Loucy (cell line): Measurements from ENCODE around the gene KLF17.

Source experiments
- H2AFZ ChIP-seq: fragments of 200-600 bp; sonication (generic); 2 replicates; pipeline ENCODE4 v1.6.0; 2016; ENCODE audit warnings: antibody characterized with exemption, mild to moderate bottlenecking, low read length, moderate library complexity
- H3F3A ChIP-seq: fragments of 200-600 bp; 2 replicates; pipeline ENCODE4 v1.6.0; 2016; ENCODE audit warnings: antibody characterized with exemption, low read depth, mild to moderate bottlenecking
- H3K27me3 ChIP-seq: fragments of 200-600 bp; sonication (generic); 2 replicates; pipeline ENCODE4 v1.6.1; 2014; ENCODE audit warnings: low read length, mild to moderate bottlenecking; ENCODE audit not compliant: insufficient read depth, poor library complexity, severe bottlenecking
- H3K36me3 ChIP-seq: fragments of 200-600 bp; sonication (generic); 2 replicates; pipeline ENCODE4 v1.6.1; 2016; ENCODE audit warnings: low read length; ENCODE audit not compliant: insufficient read depth
- H3K4me1 ChIP-seq: fragments of 200-600 bp; sonication (generic); 2 replicates; pipeline ENCODE4 v1.5.1; 2014; ENCODE audit warnings: low read length, mild to moderate bottlenecking; ENCODE audit not compliant: insufficient read depth, poor library complexity, severe bottlenecking
- H3K4me2 ChIP-seq: fragments of 200-600 bp; sonication (generic); 2 replicates; pipeline ENCODE4 v1.6.0; 2014; ENCODE audit warnings: antibody characterized with exemption, low read length, low read depth, mild to moderate bottlenecking; ENCODE audit not compliant: poor library complexity, severe bottlenecking
- H3K4me3 ChIP-seq: fragments of 200-600 bp; sonication (generic); 2 replicates; pipeline ENCODE4 v1.5.1; 2014; ENCODE audit warnings: low read length, mild to moderate bottlenecking, mixed read lengths; ENCODE audit not compliant: poor library complexity, severe bottlenecking
- H3K79me2 ChIP-seq: fragments of 200-600 bp; sonication (generic); 2 replicates; pipeline ENCODE4 v1.6.1; 2014; ENCODE audit warnings: low read length; ENCODE audit not compliant: insufficient read depth
- H3K9ac ChIP-seq: fragments of 200-600 bp; sonication (generic); 2 replicates; pipeline ENCODE4 v1.6.0; 2014; ENCODE audit warnings: mild to moderate bottlenecking, low read depth, low read length, moderate library complexity; ENCODE audit not compliant: poor library complexity, severe bottlenecking
- H3K9me2 ChIP-seq: fragments of 200-600 bp; sonication (generic); replicated peaks from 2 replicates; pipeline ENCODE4 v1.6.1; 2016; ENCODE audit warnings: low read depth, low read length, mixed read lengths
- H3K9me3 ChIP-seq: fragments of 200-600 bp; sonication (generic); 2 replicates; pipeline ENCODE4 v1.6.1; 2014; ENCODE audit warnings: mild to moderate bottlenecking, antibody characterized with exemption, low read length, low read depth; ENCODE audit not compliant: insufficient read depth
- H4K20me1 ChIP-seq: fragments of 200-600 bp; sonication (generic); 2 replicates; pipeline ENCODE4 v1.6.0; 2014; ENCODE audit warnings: antibody characterized with exemption, low read length, mild to moderate bottlenecking; ENCODE audit not compliant: insufficient read depth, poor library complexity, severe bottlenecking
- CTCF ChIP-seq: fragments of 200-600 bp; sonication (generic); conservative IDR thresholded peaks from 2 replicates; pipeline ENCODE4 v1.5.1; 2014; ENCODE audit warnings: mild to moderate bottlenecking, antibody characterized with exemption, low read length
- EZH2phosphoT487 ChIP-seq: fragments of 200-600 bp; IDR thresholded peaks from 2 replicates; pipeline ENCODE4 v1.6.1; 2018; ENCODE audit warnings: antibody characterized with exemption, mild to moderate bottlenecking, moderate library complexity, borderline replicate concordance

The KLF17 gene

GRCh38 chr1:44147582-44147981 is 29.0 kb downstream of the KLF17 start:
- no peaks in the 10 kb centered on the region for H3F3A ChIP-seq
- no peak for TF ChIP-seq EZH2phosphoT487
- TF ChIP-seq CTCF, result no peak
- H4K20me1 ChIP-seq, result no peaks in the 10 kb centered on the region
- H3K9me3 ChIP-seq, result peaks cover 10% of the 10 kb centered on the region; the same call in 1 of the 2 replicates
- H3K4me2 ChIP-seq, result no peak overlapping the region
- peaks cover 8% of the 10 kb centered on the region for H3K27me3 ChIP-seq
- no peak overlapping the region for H3K4me3 ChIP-seq
- H3K36me3 ChIP-seq, result no peaks in the 10 kb centered on the region
- H3K4me1 ChIP-seq, result no peaks in the 10 kb centered on the region
- no peaks in the 10 kb centered on the region for H3K9me2 ChIP-seq
- no peaks in the 10 kb centered on the region for H3K79me2 ChIP-seq
- H3K9ac ChIP-seq, result no peak overlapping the region
- H2AFZ ChIP-seq, result no peak overlapping the region

- Histone ChIP-seq H3K9ac (no peak overlapping the region), H3K27me3 (peaks cover 8% of the 10 kb centered on the region), H4K20me1 (no peaks in the 10 kb centered on the region), H2AFZ (0 out of 2 replicates have a peak overlapping the region, but pooled peaks have one; percentile 44), H3K9me3 (no peaks in the 10 kb centered on the region), H3K4me2 (no peak overlapping the region), H3K36me3 (no peaks in the 10 kb centered on the region), H3K79me2 (no peaks in the 10 kb centered on the region), H3F3A (no peaks in the 10 kb centered on the region), H3K9me2 (no peaks in the 10 kb centered on the region), H3K4me1 (no peaks in the 10 kb centered on the region), H3K4me3 (no peak overlapping the region)
- no peak for TF ChIP-seq CTCF
- no peak for TF ChIP-seq EZH2phosphoT487
Observed at GRCh38 chr1:44151332-44151731, 32.7 kb downstream of the KLF17 start.

GRCh38 chr1:44151808-44152207 is 33.2 kb downstream of the KLF17 start:
- H3K9me3 ChIP-seq, result no peaks in the 10 kb centered on the region
- no peak overlapping the region for H2AFZ ChIP-seq
- H3K4me1 ChIP-seq, result no peaks in the 10 kb centered on the region
- no peaks in the 10 kb centered on the region for H3F3A ChIP-seq
- H3K27me3 ChIP-seq, result peaks cover 8% of the 10 kb centered on the region
- no peak overlapping the region for H3K4me3 ChIP-seq
- no peaks in the 10 kb centered on the region for H3K9me2 ChIP-seq
- no peaks in the 10 kb centered on the region for H3K79me2 ChIP-seq
- TF ChIP-seq CTCF (no peak), EZH2phosphoT487 (no peak)
- no peaks in the 10 kb centered on the region for H3K36me3 ChIP-seq
- H3K4me2 ChIP-seq, result no peak overlapping the region
- H4K20me1 ChIP-seq, result no peaks in the 10 kb centered on the region
- H3K9ac ChIP-seq, result no peak overlapping the region
